GM12878 (cell line): Measurements from ENCODE around the gene PRKCE. TPM values are rescaled to one million over a fixed set of nuclear protein-coding genes. Genes with fewer than 3 reads are reported as not detected.

ENCODE experiments used
- ATAC-seq: fragments of 200-7000 bp; cut with Tn5 transposase; 3 replicates; pipeline ENCODE4 v1.9.1; 2020; ENCODE audit warnings: mild to moderate bottlenecking, moderate library complexity
- BruUV-seq: library from RNA; stranded (reverse); fragments of 400-500 nt; replicated peaks from 2 replicates; lab custom pipeline; 2021; lab: Mats Ljungman, UMichigan
- CTCF ChIA-PET: fragments of 300-600 bp; sonication (Branson Sonifier 250); formaldehyde crosslinking; extraction: SDS; loops from one replicate; lab custom pipeline; 2021; ENCODE audit warnings: inconsistent platforms; lab: Yijun Ruan, JAX
- POLR2A ChIA-PET: fragments of 350-600 bp; formaldehyde crosslinking; extraction: SDS; loops from one replicate; lab custom pipeline; 2021; ENCODE audit warnings: inconsistent platforms; lab: Charles Lee
- RAD21 ChIA-PET: fragments of 300-600 bp; sonication (Branson Sonifier 250); formaldehyde crosslinking; loops from one replicate; lab custom pipeline; 2023; ENCODE audit warnings: antibody characterized with exemption; ENCODE audit not compliant: unreplicated experiment; lab: Charles Lee
- SMC1A ChIA-PET: fragments of 300-600 bp; sonication (Branson Sonifier 250); formaldehyde crosslinking; loops from one replicate; lab custom pipeline; 2023; ENCODE audit not compliant: unreplicated experiment, uncharacterized antibody; lab: Charles Lee
- DNase-seq: peaks from one replicate; pipeline ENCODE4 v3.0.0-alpha.2; 2011; ENCODE audit warnings: low read depth, low spot score
- FAIRE-seq: peaks from 3 replicates; lab custom pipeline; 2011; peaks lifted over from hg19 to GRCh38; lab: Jason Lieb, UNC
- H2AFZ ChIP-seq: 2 replicates; pipeline ENCODE4 v1.6.0; 2011; ENCODE audit warnings: low read depth, low read length, control low read depth; ENCODE audit not compliant: control insufficient read depth
- H3K27ac ChIP-seq: 2 replicates; pipeline ENCODE4 v1.5.1; 2011; ENCODE audit warnings: control low read depth; ENCODE audit not compliant: control insufficient read depth, insufficient read depth
- H3K27me3 ChIP-seq, 2 experiments: replicated peaks in 1 of 2; 2 replicates each; pipeline versions ENCODE4 v1.6.0 to v1.6.1; 2011; ENCODE audit warnings: low read length in 1 of 2; ENCODE audit not compliant: control insufficient read depth in 2 of 2, insufficient read depth in 2 of 2
- H3K36me3 ChIP-seq, 2 experiments: 2 replicates each; pipeline ENCODE4 v1.5.1; 2011; ENCODE audit warnings: low read length in 1 of 2; ENCODE audit not compliant: control insufficient read depth in 2 of 2, insufficient read depth in 2 of 2
- H3K4me1 ChIP-seq: 2 replicates; pipeline ENCODE4 v1.6.1; 2011; ENCODE audit warnings: mild to moderate bottlenecking, low read length, moderate library complexity, mixed read lengths; ENCODE audit not compliant: control insufficient read depth, insufficient read depth
- H3K4me2 ChIP-seq: 2 replicates; pipeline ENCODE4 v1.6.0; 2011; ENCODE audit warnings: control low read depth; ENCODE audit not compliant: control insufficient read depth, insufficient read depth
- H3K4me3 ChIP-seq: fragments of 200-600 bp; sonication (generic); 2 replicates; pipeline ENCODE4 v1.5.1; 2016
- H3K79me2 ChIP-seq: 2 replicates; pipeline ENCODE4 v1.6.0; 2011; ENCODE audit warnings: low read length; ENCODE audit not compliant: control insufficient read depth, insufficient read depth
- H3K9ac ChIP-seq: 2 replicates; pipeline ENCODE4 v1.8.0; 2011; ENCODE audit warnings: low read length, control low read depth, mixed read lengths; ENCODE audit not compliant: control insufficient read depth, insufficient read depth
- H3K9me3 ChIP-seq: replicated peaks from 3 replicates; pipeline ENCODE4 v1.5.1; 2011; ENCODE audit warnings: mild to moderate bottlenecking, low read length; ENCODE audit not compliant: control insufficient read depth, insufficient read depth
- H4K20me1 ChIP-seq: 2 replicates; pipeline ENCODE4 v1.6.0; 2011; ENCODE audit not compliant: control insufficient read depth, insufficient read depth
- ASH2L ChIP-seq: fragments of 300-600, 200-600 bp; sonication (generic); IDR thresholded peaks from 2 replicates; pipeline ENCODE4 v1.6.1; 2017; ENCODE audit warnings: low read depth, mild to moderate bottlenecking, borderline replicate concordance
- BMI1 ChIP-seq: fragments of 450-650 bp; IDR thresholded peaks from 2 replicates; pipeline ENCODE4 v1.6.1; 2016; ENCODE audit warnings: mild to moderate bottlenecking, moderate library complexity, borderline replicate concordance
- CBFB ChIP-seq: IDR thresholded peaks from 2 replicates; pipeline ENCODE4 v1.6.1; 2016; ENCODE audit warnings: antibody characterized with exemption, low read depth
- CBX3 ChIP-seq: fragments of 200-600 bp; sonication (generic); IDR thresholded peaks from 2 replicates; pipeline ENCODE4 v1.6.1; 2016; ENCODE audit warnings: low read depth, borderline replicate concordance
- CHD1 ChIP-seq: IDR thresholded peaks from 2 replicates; pipeline ENCODE4 v1.6.1; 2012; ENCODE audit warnings: low read depth, low read length, improper control_type of control experiment
- E2F4 ChIP-seq: IDR thresholded peaks from 2 replicates; pipeline ENCODE4 v1.6.1; 2012; ENCODE audit warnings: low read depth, low read length, improper control_type of control experiment
- E4F1 ChIP-seq: fragments of 450-650 bp; IDR thresholded peaks from 2 replicates; pipeline ENCODE4 v1.6.1; 2018; ENCODE audit warnings: borderline replicate concordance, mild to moderate bottlenecking; ENCODE audit not compliant: partially characterized antibody
- MEF2A ChIP-seq: IDR thresholded peaks from 2 replicates; pipeline ENCODE4 v1.6.1; 2011; ENCODE audit warnings: low read depth, mild to moderate bottlenecking, low read length, moderate library complexity; ENCODE audit not compliant: insufficient read depth
- MYB ChIP-seq: fragments of 150-350 bp; IDR thresholded peaks from 2 replicates; pipeline ENCODE4 v1.6.1; 2014; ENCODE audit warnings: mild to moderate bottlenecking, low read depth, low read length, borderline replicate concordance
- NFYB ChIP-seq: IDR thresholded peaks from 2 replicates; pipeline ENCODE4 v1.6.1; 2011; ENCODE audit warnings: low read depth, mild to moderate bottlenecking, low read length, improper control_type of control experiment, moderate library complexity; ENCODE audit not compliant: insufficient read depth
- RBBP5 ChIP-seq: fragments of 200-600 bp; sonication (generic); conservative IDR thresholded peaks from 2 replicates; pipeline ENCODE4 v1.6.1; 2016
- REST ChIP-seq: IDR thresholded peaks from 2 replicates; pipeline ENCODE4 v1.6.1; 2012; ENCODE audit warnings: mild to moderate bottlenecking, low read depth, low read length
- USF2 ChIP-seq: IDR thresholded peaks from 2 replicates; pipeline ENCODE4 v1.6.1; 2011; ENCODE audit warnings: low read depth, low read length, improper control_type of control experiment, borderline replicate concordance
- ZNF384 ChIP-seq: IDR thresholded peaks from 2 replicates; pipeline ENCODE4 v1.6.1; 2012; ENCODE audit warnings: low read depth, mild to moderate bottlenecking, low read length, improper control_type of control experiment, borderline replicate concordance
- WGBS: methylation state at CpG from one replicate; pipeline ENCODE4 v1.1.6; 2016; ENCODE audit warnings: low lambda C conversion rate; ENCODE audit not compliant: insufficient replicate concordance, insufficient coverage; ENCODE audit errors: missing lambda C conversion rate; 5-methylcytosine and 5-hydroxymethylcytosine counted together
- in situ Hi-C: fragments of 300-500 bp; cut with MboI; formaldehyde crosslinking; loops from 9 replicates; pipeline ENCODE4 v1.14.3; 2018; ENCODE audit warnings: mixed read lengths
- intact Hi-C: fragments of 100-400 bp; cut with micrococcal nuclease; formaldehyde crosslinking; loops from one replicate; pipeline ENCODE4 v1.14.2; 2022; ENCODE audit not compliant: unreplicated experiment
- polyA plus RNA-seq, 11 experiments: library from polyadenylated mRNA; depleted of rRNA in 4 of 11; unstranded in 6 of 11; stranded (reverse) in 5 of 11; fragments of >200 nt; fragmentation: Nextera tagmentation in 4 of 11; fragmentation: Illumina TruSeq in 1 of 11; extraction: Ambion mirVana in 4 of 11; extraction: Trizol in 1 of 11; gene quantifications; 1 replicate in 1 of 11; 2 replicates in 10 of 11; pipeline versions ENCODE4 v1.2.1 to v1.2.3, GENCODE V29; 2011 to 2016; ENCODE audit warnings: inconsistent platforms in 2 of 11, missing spikeins in 2 of 11, low read depth in 1 of 11
- total RNA-seq, 4 experiments: library from RNA; depleted of rRNA in 3 of 4; stranded (reverse); fragments of >200 nt in 3 of 4; fragmentation: Illumina TruSeq in 1 of 4; extraction: Trizol in 1 of 4; gene quantifications; 2 replicates each; pipeline versions ENCODE4 v1.2.1 to v1.2.3, GENCODE V29; 2013 to 2021

PRKCE gene
- total and polyA plus RNA-seq, 10 of the 15 experiments (the other 5 are each of a cell fraction or from before 2014, with no cell fraction given), result 2.6 to 28.2 (median 11.3) TPM

- ChIA-PET POLR2A (interaction anchor here (1.2 to 1.5 kb wide), 2 partner anchors 12 to 45 kb away, joined by 4 read pairs; no protein-coding TSS in a partner anchor), SMC1A (interaction anchor here (1.0 to 5.3 kb wide), 9 partner anchors 10 to 74 kb away, joined by 3 to 31 read pairs (median 7); no protein-coding TSS in a partner anchor), CTCF (interaction anchor here (1.0 to 1.8 kb wide), 6 partner anchors 10 to 75 kb away, joined by 3 to 5 read pairs (median 4); no protein-coding TSS in a partner anchor), RAD21 (interaction anchor here (1.0 to 7.5 kb wide), 5 partner anchors 13 to 73 kb away, joined by 5 to 53 read pairs (median 7); no protein-coding TSS in a partner anchor)
- BruUV-seq, result no TSS peak
- 79% methylated on average over 12 of the region's 12 CpGs for WGBS
- peaks cover 2% of the 10 kb centered on the region for H3K79me2 ChIP-seq
- H3K9ac ChIP-seq, result no peak overlapping the region
- no peak for DNase-seq
- no peaks in the 10 kb centered on the region for H4K20me1 ChIP-seq
- no peak overlapping the region for H3K27ac ChIP-seq
- H3K9me3 ChIP-seq, result no peaks in the 10 kb centered on the region
- H3K27me3 ChIP-seq, result no peaks in the 10 kb centered on the region
- no peak overlapping the region for H2AFZ ChIP-seq
- no peak for ATAC-seq
- no peak for FAIRE-seq
- H3K4me2 ChIP-seq, result no peak overlapping the region
- peaks cover 0 to 2% of the 10 kb centered on the region in 2 experiments; a peak in 1 of 4 replicates for H3K36me3 ChIP-seq
- in situ Hi-C loops, result no loop called here
- H3K4me1 ChIP-seq, result peaks cover 44% of the 10 kb centered on the region
- intact Hi-C loops, result no loop called here
- H3K4me3 ChIP-seq, result no peak overlapping the region
- TF ChIP-seq E2F4 (no peak), CBX3 (no peak), RBBP5 (no peak), ZNF384 (no peak), CBFB (no peak), CHD1 (no peak), MEF2A (no peak), BMI1 (no peak), MYB (no peak), ASH2L (no peak), E4F1 (no peak), USF2 (no peak), REST (no peak), NFYB (no peak)
These were observed 257.1 kb downstream of the PRKCE start for GRCh38 chr2:45908316-45909170.
